SK-N-SH (cell line): Measurements from ENCODE around the gene POGK. TPM values are rescaled to one million over a fixed set of nuclear protein-coding genes. Genes with fewer than 3 reads are reported as not detected.
A peak's percentile ranks its signal among the peaks of the same experiment; 100 is the strongest.

Source experiments
- CTCF ChIA-PET: fragments of 300-600, 350-600 bp; formaldehyde crosslinking; extraction: SDS; loops from one replicate; lab custom pipeline; 2021; lab: Yijun Ruan, JAX
- POLR2A ChIA-PET: fragments of 350-600 bp; sonication (Branson Sonifier 250); formaldehyde crosslinking; extraction: SDS; loops from one replicate; lab custom pipeline; 2020; ENCODE audit warnings: antibody characterized with exemption, inconsistent platforms; lab: Yijun Ruan, JAX
- DNase-seq: peaks from one replicate; pipeline ENCODE4 v3.0.0; 2012
- H2AFZ ChIP-seq: fragments of 200-600 bp; sonication (generic); 2 replicates; pipeline ENCODE4 v1.8.1; 2016; ENCODE audit warnings: antibody characterized with exemption, mild to moderate bottlenecking, low read depth
- H3F3A ChIP-seq: fragments of 200-600 bp; sonication (generic); replicated peaks from 2 replicates; pipeline ENCODE3; 2016; ENCODE audit warnings: antibody characterized with exemption, mild to moderate bottlenecking; ENCODE audit not compliant: insufficient read depth
- H3K27ac ChIP-seq, 2 experiments: fragments of 200-500 bp in 1 of 2; fragments of 200-600 bp in 1 of 2; sonication (Bioruptor generic) in 1 of 2; sonication (generic), shearing (Covaris generic) in 1 of 2; 2 replicates each; pipeline versions ENCODE4 v1.5.1 to v1.6.1; 2014 to 2016; ENCODE audit warnings: low read depth in 2 of 2, inconsistent platforms in 1 of 2, low read length in 1 of 2, mild to moderate bottlenecking in 1 of 2, mixed read lengths in 1 of 2
- H3K27me3 ChIP-seq: fragments of 200-600 bp; sonication (generic), shearing (Covaris generic); 2 replicates; pipeline ENCODE4 v1.6.1; 2016; ENCODE audit warnings: mixed run types; ENCODE audit not compliant: insufficient read depth
- H3K36me3 ChIP-seq, 2 experiments: fragments of 200-500 bp in 1 of 2; fragments of 200-600 bp in 1 of 2; sonication (Bioruptor generic) in 1 of 2; sonication (generic) in 1 of 2; replicated peaks in 1 of 2; 2 replicates each; pipeline versions ENCODE3 to v1.5.1; 2014 to 2016; ENCODE audit warnings: low read length in 1 of 2, mild to moderate bottlenecking in 1 of 2; ENCODE audit not compliant: insufficient read depth in 2 of 2, control insufficient read depth in 1 of 2
- H3K4me1 ChIP-seq, 2 experiments: fragments of 200-500 bp in 1 of 2; fragments of 200-600 bp in 1 of 2; sonication (Bioruptor generic) in 1 of 2; sonication (generic), shearing (Covaris generic) in 1 of 2; 2 replicates each; pipeline versions ENCODE4 v1.5.1 to v1.6.1; 2014 to 2016; ENCODE audit warnings: low read depth in 1 of 2, low read length in 1 of 2, mixed run types in 1 of 2; ENCODE audit not compliant: insufficient read depth in 2 of 2, control insufficient read depth in 1 of 2
- H3K4me2 ChIP-seq: fragments of 200-600 bp; sonication (generic), shearing (Covaris generic); 2 replicates; pipeline ENCODE4 v1.6.1; 2017; ENCODE audit warnings: mixed run types
- H3K4me3 ChIP-seq, 2 experiments: fragments of 200-500 bp in 1 of 2; fragments of 200-600 bp in 1 of 2; sonication (Bioruptor generic) in 1 of 2; sonication (generic), shearing (Covaris generic) in 1 of 2; 2 replicates each; pipeline versions ENCODE4 v1.5.1 to v1.8.1; 2014 to 2016; ENCODE audit warnings: low read depth in 2 of 2, inconsistent platforms in 1 of 2, low read length in 1 of 2, mild to moderate bottlenecking in 1 of 2, mixed read lengths in 1 of 2, moderate library complexity in 1 of 2
- H3K79me2 ChIP-seq: fragments of 200-600 bp; sonication (generic); 2 replicates; pipeline ENCODE4 v1.8.1; 2017; ENCODE audit warnings: mild to moderate bottlenecking; ENCODE audit not compliant: insufficient read depth
- H3K9ac ChIP-seq: fragments of 200-600 bp; sonication (generic); 2 replicates; pipeline ENCODE4 v1.6.1; 2017; ENCODE audit warnings: mixed run types
- H3K9me2 ChIP-seq: fragments of 200-600 bp; sonication (generic); 2 replicates; pipeline ENCODE4 v1.6.1; 2017; ENCODE audit warnings: mixed run types
- H3K9me3 ChIP-seq: fragments of 200-600 bp; sonication (generic); 2 replicates; pipeline ENCODE4 v1.6.1; 2017; ENCODE audit warnings: mixed run types, mild to moderate bottlenecking, moderate library complexity
- H4K20me1 ChIP-seq: fragments of 200-600 bp; sonication (generic); 2 replicates; pipeline ENCODE4 v1.6.1; 2017; ENCODE audit warnings: mild to moderate bottlenecking, mixed run types; ENCODE audit not compliant: insufficient read depth
- CHD2 ChIP-seq: fragments of 150-350 bp; IDR thresholded peaks from 2 replicates; pipeline ENCODE4 v1.6.1; 2018; ENCODE audit warnings: low read length; ENCODE audit not compliant: partially characterized antibody
- EP300 ChIP-seq, 2 experiments: IDR thresholded peaks; 2 replicates each; pipeline versions ENCODE4 v1.4.0 to v1.6.1; 2012; ENCODE audit warnings: borderline replicate concordance in 1 of 2, low read depth in 1 of 2, low read length in 1 of 2
- EZH2phosphoT487 ChIP-seq: fragments of 200-600 bp; sonication (generic); IDR thresholded peaks from 2 replicates; pipeline ENCODE4 v1.6.1; 2017; ENCODE audit warnings: low read depth, mixed run types, mild to moderate bottlenecking, antibody characterized with exemption, moderate library complexity, borderline replicate concordance
- FOXM1 ChIP-seq: IDR thresholded peaks from 2 replicates; pipeline ENCODE4 v1.4.0; 2012; ENCODE audit warnings: low read depth, mild to moderate bottlenecking
- GABPA ChIP-seq: IDR thresholded peaks from 2 replicates; pipeline ENCODE4 v1.4.0; 2012; ENCODE audit warnings: low read depth, mild to moderate bottlenecking
- JUND ChIP-seq: IDR thresholded peaks from 2 replicates; pipeline ENCODE4 v1.4.0; 2012
- RFX5 ChIP-seq: IDR thresholded peaks from 2 replicates; pipeline ENCODE4 v1.6.1; 2012; ENCODE audit warnings: mild to moderate bottlenecking, improper control_type of control experiment, low read length
- SIN3A ChIP-seq: IDR thresholded peaks from 2 replicates; pipeline ENCODE4 v1.6.1; 2012; ENCODE audit warnings: low read depth, mild to moderate bottlenecking, low read length, moderate library complexity, borderline replicate concordance
- TEAD4 ChIP-seq: IDR thresholded peaks from 2 replicates; pipeline ENCODE4 v1.4.0; 2012; ENCODE audit warnings: mild to moderate bottlenecking, borderline replicate concordance; ENCODE audit not compliant: insufficient read depth
- WGBS: methylation state at CpG from one replicate; pipeline ENCODE4 v1.1.6; 2017; ENCODE audit warnings: low lambda C conversion rate; 5-methylcytosine and 5-hydroxymethylcytosine counted together
- polyA plus RNA-seq, 3 experiments: library from polyadenylated mRNA; depleted of rRNA; stranded (reverse); fragments of >200 nt; gene quantifications; 2 replicates each; pipeline ENCODE4 v1.2.3, GENCODE V29; 2012
- TF ChIP-seq, protein P1 (sequence below): IDR thresholded peaks from 2 replicates; pipeline ENCODE4 v1.4.0; 2012; ENCODE audit warnings: low read depth
- TF ChIP-seq, protein P2 (sequence below): fragments of 200-600 bp; sonication (generic); IDR thresholded peaks from 2 replicates; pipeline ENCODE4 v1.6.1; 2017; ENCODE audit warnings: antibody characterized with exemption, mild to moderate bottlenecking, moderate library complexity
- TF ChIP-seq, protein P3 (sequence below): IDR thresholded peaks from 2 replicates; pipeline ENCODE4 v1.4.0; 2012; ENCODE audit warnings: low read depth, borderline replicate concordance
- TF ChIP-seq, protein P4 (sequence below): IDR thresholded peaks from 2 replicates; pipeline ENCODE4 v1.6.1; 2012; ENCODE audit warnings: mild to moderate bottlenecking, low read depth, low read length, moderate library complexity

POGK gene
- polyA plus RNA-seq, 1 of the 3 experiments (the other 2 are of a cell fraction), result 13.9 TPM

DNA sequence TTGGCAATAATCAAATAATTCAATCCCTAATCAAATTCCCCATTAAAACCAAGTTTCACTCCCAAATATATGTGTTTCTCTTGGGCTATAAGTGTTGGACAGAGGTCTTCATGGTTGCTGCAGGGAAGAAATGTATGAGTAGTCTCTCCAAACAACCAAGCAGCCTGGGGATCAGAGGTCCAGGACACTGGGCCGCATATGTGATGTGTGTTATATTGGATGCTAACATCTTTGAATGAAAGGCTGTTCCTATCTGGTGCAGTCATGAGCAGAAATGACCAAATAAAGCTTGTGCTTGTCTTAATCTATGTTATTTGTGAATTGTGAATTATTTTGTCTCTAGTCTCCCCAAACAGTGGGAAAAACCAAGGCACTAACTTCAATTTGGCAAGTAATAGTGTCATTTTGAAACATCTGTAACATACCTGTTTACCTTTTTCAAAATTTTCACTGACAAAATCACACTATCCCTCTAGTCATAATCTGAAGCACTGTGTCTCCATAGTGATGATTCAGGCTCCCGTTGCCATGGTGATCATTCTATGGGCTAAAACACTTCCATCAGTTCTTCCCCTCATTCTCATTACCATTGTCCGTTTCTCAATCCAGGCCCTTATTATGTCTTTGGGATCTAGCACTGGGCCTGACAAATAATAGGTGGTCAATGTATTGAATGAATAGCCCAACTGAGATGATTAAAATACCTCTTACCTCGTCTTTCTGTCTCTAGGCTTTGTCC is 49.3 kb downstream of the POGK start:
- H3K9me2 ChIP-seq, result no peaks in the 10 kb centered on the region
- no peak overlapping the region for H3K4me3 ChIP-seq
- POLR2A ChIA-PET, result no interaction called here
- no peaks in the 10 kb centered on the region for H3K79me2 ChIP-seq
- H3K27ac ChIP-seq, result no peak overlapping the region
- H3K4me1 ChIP-seq, result no peaks in the 10 kb centered on the region; a peak in 1 of 4 replicates
- H3K36me3 ChIP-seq, result no peaks in the 10 kb centered on the region
- no peak overlapping the region for H3K4me2 ChIP-seq
- H3K27me3 ChIP-seq, result peaks cover 3% of the 10 kb centered on the region; the same call in 1 of the 2 replicates
- H3K9me3 ChIP-seq, result no peaks in the 10 kb centered on the region
- CTCF ChIA-PET, result interaction anchor here (0.9 to 1.7 kb wide), 2 partner anchors 22 to 171 kb away, joined by 3 to 7 read pairs; no protein-coding TSS in a partner anchor
- WGBS, result 32% methylated on average over 4 of the region's 4 CpGs
- H2AFZ ChIP-seq, result no peak overlapping the region
- DNase-seq, result peak; percentile 36
- TF ChIP-seq SIN3A, result no peak
- TF ChIP-seq TEAD4, result no peak
- TF ChIP-seq, protein P1, sequence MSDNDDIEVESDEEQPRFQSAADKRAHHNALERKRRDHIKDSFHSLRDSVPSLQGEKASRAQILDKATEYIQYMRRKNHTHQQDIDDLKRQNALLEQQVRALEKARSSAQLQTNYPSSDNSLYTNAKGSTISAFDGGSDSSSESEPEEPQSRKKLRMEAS, result no peak
- TF ChIP-seq RFX5, result no peak
- H3K9ac ChIP-seq, result no peak overlapping the region
- H3F3A ChIP-seq, result no peaks in the 10 kb centered on the region
- H4K20me1 ChIP-seq, result no peaks in the 10 kb centered on the region

DNA sequence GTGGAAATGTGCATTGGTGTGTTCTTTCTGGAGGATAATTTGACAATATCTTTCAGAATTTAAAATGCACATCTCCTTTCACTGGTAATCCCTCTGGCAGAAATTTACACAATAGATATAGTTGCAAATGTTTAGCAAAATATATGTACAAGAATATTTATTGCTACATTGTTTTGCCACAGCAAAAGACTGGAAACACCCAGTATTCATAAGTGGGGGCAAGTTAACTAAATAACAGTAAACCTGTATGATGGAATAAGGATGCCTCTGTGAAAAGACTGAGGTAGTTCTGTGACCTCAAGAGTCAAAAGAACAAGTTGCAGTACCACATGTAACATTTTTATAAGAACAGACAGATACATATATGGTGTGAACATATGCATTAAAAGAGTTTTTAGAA is 50.5 kb downstream of the POGK start:
- Histone ChIP-seq H3K9me2 (no peaks in the 10 kb centered on the region), H3K9me3 (no peaks in the 10 kb centered on the region), H3K36me3 (no peaks in the 10 kb centered on the region), H3K4me3 (no peak overlapping the region), H3K27me3 (no peaks in the 10 kb centered on the region; the same call in 1 of the 2 replicates), H3K4me2 (no peak overlapping the region), H3K79me2 (no peaks in the 10 kb centered on the region), H2AFZ (no peak overlapping the region), H3K9ac (no peak overlapping the region), H3K4me1 (no peaks in the 10 kb centered on the region), H3F3A (no peaks in the 10 kb centered on the region), H4K20me1 (no peaks in the 10 kb centered on the region), H3K27ac (no peak overlapping the region)
- TF ChIP-seq RFX5, result no peak
- TF ChIP-seq EP300 (IDR thresholded peaks at IDR 0.05; ENCODE audit: borderline replicate concordance in 1 of 2, low read depth in 1 of 2, low read length in 1 of 2), result no peak
- TF ChIP-seq JUND, result no peak
- no peak for TF ChIP-seq EZH2phosphoT487
- TF ChIP-seq, protein P2, sequence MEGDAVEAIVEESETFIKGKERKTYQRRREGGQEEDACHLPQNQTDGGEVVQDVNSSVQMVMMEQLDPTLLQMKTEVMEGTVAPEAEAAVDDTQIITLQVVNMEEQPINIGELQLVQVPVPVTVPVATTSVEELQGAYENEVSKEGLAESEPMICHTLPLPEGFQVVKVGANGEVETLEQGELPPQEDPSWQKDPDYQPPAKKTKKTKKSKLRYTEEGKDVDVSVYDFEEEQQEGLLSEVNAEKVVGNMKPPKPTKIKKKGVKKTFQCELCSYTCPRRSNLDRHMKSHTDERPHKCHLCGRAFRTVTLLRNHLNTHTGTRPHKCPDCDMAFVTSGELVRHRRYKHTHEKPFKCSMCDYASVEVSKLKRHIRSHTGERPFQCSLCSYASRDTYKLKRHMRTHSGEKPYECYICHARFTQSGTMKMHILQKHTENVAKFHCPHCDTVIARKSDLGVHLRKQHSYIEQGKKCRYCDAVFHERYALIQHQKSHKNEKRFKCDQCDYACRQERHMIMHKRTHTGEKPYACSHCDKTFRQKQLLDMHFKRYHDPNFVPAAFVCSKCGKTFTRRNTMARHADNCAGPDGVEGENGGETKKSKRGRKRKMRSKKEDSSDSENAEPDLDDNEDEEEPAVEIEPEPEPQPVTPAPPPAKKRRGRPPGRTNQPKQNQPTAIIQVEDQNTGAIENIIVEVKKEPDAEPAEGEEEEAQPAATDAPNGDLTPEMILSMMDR, result no peak
- TF ChIP-seq, protein P3, sequence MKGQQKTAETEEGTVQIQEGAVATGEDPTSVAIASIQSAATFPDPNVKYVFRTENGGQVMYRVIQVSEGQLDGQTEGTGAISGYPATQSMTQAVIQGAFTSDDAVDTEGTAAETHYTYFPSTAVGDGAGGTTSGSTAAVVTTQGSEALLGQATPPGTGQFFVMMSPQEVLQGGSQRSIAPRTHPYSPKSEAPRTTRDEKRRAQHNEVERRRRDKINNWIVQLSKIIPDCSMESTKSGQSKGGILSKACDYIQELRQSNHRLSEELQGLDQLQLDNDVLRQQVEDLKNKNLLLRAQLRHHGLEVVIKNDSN, result no peak
- no peak for TF ChIP-seq FOXM1
- no peak for TF ChIP-seq CHD2
- TF ChIP-seq, protein P4, sequence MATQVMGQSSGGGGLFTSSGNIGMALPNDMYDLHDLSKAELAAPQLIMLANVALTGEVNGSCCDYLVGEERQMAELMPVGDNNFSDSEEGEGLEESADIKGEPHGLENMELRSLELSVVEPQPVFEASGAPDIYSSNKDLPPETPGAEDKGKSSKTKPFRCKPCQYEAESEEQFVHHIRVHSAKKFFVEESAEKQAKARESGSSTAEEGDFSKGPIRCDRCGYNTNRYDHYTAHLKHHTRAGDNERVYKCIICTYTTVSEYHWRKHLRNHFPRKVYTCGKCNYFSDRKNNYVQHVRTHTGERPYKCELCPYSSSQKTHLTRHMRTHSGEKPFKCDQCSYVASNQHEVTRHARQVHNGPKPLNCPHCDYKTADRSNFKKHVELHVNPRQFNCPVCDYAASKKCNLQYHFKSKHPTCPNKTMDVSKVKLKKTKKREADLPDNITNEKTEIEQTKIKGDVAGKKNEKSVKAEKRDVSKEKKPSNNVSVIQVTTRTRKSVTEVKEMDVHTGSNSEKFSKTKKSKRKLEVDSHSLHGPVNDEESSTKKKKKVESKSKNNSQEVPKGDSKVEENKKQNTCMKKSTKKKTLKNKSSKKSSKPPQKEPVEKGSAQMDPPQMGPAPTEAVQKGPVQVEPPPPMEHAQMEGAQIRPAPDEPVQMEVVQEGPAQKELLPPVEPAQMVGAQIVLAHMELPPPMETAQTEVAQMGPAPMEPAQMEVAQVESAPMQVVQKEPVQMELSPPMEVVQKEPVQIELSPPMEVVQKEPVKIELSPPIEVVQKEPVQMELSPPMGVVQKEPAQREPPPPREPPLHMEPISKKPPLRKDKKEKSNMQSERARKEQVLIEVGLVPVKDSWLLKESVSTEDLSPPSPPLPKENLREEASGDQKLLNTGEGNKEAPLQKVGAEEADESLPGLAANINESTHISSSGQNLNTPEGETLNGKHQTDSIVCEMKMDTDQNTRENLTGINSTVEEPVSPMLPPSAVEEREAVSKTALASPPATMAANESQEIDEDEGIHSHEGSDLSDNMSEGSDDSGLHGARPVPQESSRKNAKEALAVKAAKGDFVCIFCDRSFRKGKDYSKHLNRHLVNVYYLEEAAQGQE, result no peak
- no peak for TF ChIP-seq GABPA
- ChIA-PET POLR2A (no interaction called here), CTCF (interaction anchor here (0.9 to 1.7 kb wide), 3 partner anchors 21 to 169 kb away, joined by 3 to 7 read pairs (median 3); no protein-coding TSS in a partner anchor)
- no peak for DNase-seq
